Fibroblast of skin of right biceps (primary cell): Measurements from ENCODE around the gene LRP6.
"Not testable (repeated sequence)": the region's sequence is repeated elsewhere in the genome, so short reads cannot be mapped to it uniquely, and the experiment has no call there.

Experiments used
- DNase-seq: peaks from one replicate; pipeline ENCODE4 v3.0.0-alpha.2; 2013

Gene LRP6

GRCh38 chr12:12265571-12266388 is 1.1 kb downstream of the LRP6 start:
- peak; percentile 35 for DNase-seq

DNA sequence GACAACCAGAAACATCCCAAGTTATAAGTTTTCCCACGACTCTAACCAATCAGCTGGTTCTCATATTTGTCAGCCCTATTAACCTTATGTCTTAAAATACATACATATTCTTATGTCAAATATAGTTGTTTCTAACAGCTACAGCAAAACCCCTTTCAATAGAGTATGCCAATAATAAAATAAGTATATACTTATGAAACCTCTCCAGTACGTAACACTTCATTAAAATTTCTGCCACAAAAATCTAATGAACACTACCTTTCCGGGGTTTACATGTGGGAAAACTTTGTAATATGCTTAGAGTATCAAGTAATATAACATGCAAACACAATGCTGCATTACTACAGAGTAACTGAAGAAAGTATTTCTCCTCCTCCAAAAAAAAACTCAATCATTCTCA is 1.8 kb downstream of the LRP6 start:
- DNase-seq, result no peak

DNA sequence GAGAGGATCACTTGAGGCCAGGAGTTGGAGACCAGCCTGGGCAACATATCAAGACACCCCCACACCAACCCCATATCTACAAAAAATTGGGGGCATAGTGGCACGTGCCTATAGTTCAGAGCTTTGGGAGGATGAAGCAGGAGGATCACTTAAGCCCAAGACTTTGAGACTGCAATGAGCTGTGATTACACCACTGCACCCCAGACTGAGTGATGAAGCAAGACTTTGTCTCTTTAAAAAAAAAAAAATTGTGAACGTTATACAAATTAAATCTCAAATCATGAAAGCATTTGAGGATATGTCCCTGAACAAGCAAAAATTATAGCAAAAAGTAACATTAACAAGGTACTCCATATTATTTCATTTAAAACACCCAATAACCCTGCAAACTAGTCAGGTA is 2.9 kb downstream of the LRP6 start:
- DNase-seq, result no peak

GRCh38 chr12:12256291-12256757 is 10.5 kb downstream of the LRP6 start:
- not testable (repeated sequence) for DNase-seq

DNA sequence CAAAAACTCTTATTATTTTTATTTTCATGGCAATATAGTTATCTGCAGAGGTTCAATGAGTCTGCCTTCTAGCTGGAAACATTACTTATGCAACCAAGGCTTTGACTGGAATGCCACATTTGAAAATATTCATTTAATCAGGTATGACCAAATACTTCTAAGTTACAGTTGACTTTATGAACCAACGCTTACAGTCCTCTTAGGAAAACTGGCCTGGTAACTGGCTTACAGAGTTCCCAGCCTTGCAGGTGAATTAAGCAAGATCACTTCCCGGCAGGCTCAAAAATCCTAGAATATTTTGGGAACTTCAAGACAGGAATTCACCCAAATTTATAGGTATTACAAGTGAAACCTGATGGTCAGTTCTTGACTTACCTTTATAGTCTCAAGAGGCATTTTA is 12.3 kb downstream of the LRP6 start:
- no peak for DNase-seq

DNA sequence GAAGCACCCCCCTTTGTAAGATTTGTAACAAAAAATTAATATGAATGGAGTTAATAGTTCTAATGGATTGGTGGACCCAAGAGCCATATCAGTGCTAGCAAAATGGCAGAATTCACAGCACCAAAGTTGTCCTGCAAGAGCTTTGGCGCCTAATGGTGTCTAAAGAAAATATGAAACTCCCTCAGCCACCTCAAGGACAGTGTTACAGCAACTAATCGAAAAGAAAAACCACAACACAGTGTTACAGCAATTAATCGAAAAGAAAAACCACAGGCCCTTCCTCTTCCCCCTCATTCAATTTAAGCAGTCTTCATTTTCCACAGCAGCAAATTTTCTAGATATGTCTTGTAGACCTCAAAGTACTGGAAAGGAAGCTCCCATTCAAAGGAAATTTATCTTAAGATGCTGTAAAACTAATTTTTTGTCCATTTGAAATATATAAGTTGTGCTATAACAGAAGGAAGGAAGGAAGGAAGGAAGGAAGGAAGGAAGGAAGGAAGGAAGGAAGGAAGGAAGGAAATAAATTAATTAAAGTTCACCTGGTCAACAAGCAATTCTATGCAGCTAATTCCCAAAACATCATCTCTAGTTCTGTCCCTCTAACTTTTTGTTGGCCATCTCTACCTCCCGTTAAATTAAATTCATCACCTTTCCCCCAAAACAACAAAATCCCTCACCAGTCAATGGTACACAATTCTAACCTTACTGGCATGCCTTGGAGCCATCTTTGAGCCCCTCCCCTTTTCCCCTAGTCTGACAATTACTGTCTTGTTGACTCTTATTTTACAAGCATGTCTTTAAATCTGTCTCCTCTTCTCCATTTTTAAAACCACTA is 17.4 kb downstream of the LRP6 start:
- no peak for DNase-seq

DNA sequence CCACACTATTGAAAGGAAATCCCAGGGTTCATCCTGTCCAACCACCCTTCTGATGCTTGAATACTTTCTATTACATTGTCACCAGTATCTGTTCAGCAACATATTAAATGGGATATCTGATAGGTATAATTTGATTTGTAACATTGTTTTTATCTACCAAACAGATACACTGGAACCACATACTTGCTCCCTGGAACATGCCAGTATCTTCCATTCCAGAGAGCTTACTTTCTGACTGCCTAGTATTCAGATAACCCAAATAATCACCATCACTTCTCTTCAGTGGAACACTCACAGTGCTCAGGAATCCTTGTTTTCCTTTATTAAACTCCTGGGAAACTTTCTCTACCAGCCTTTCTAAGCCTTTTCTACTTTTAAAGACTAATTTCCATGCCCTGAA is 19.3 kb downstream of the LRP6 start:
- no peak for DNase-seq

GRCh38 chr12:12244341-12244740 is 22.5 kb downstream of the LRP6 start:
- no peak for DNase-seq

DNA sequence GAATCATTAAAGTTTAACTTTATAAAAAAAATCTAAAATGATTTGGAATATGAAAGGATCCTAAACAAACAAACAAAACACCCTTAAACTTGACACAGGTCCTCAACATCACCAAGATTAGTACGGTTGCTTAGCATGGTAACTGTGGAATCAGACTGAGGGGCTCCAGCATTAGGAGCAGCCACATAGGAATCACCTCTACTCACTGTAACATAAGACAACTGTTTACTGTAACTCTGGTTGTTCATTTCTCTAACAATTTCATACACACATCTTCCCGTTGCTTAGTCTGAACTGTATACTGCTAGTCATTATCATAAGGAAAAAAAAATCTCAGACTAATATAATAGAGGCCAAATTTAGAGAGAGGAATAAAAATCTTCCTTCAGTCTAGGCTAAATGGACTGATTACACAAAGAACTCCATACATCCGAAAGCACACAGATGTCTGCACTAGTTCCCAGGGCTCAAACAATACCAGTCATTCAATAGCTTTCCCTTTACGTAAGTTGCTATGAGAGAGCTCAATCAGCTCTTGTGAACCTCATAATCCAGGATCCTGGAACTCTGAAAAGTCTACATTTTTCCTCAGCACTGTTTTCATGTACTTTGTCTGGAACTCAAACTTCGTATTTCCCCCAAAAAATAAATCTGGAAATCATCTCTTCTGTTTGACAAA is 26.0 kb downstream of the LRP6 start:
- peak; percentile 37 for DNase-seq

DNA sequence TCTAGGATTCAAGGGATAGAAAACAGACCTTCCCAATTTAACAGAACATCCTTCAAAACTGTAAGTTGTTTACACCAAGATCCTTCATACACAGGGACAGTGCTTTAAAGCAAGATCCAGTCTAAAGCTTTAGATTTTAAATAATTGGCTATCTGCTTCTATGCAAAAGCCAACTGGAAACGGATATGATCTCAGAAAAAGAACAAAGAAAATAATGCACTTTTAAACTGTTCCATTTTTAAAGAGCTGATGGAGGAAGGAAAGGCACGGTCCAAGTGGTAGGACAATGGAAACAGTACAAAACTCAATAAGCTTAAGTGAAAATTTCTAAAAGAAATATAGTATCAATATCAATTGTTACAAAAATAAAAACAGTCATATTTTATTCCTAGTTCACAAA is 27.7 kb downstream of the LRP6 start:
- no peak for DNase-seq

- no peak for DNase-seq
Measured at GRCh38 chr12:12238605-12239004, 28.2 kb downstream of the LRP6 start.

DNA sequence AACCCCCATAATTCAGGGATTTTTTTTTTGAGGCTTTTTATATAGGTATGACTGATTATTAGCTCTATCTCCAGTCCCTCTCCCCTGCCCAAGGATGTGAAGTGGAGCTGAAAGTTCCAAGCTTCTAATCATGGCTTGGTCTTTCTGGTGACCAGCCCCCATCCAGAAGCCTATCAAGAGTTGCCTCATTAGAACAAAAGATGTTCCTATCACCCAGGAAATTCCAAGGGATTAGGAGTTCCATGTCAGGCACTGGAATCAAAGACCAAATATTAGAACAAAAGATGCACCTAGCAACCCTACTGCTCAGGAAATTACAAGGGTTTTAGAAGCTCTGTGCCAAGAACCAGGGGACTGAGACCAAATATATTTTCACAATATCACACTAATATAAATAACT is 29.9 kb downstream of the LRP6 start:
- no peak for DNase-seq

GRCh38 chr12:12230275-12230674 is 36.6 kb downstream of the LRP6 start:
- DNase-seq, result no peak

DNA sequence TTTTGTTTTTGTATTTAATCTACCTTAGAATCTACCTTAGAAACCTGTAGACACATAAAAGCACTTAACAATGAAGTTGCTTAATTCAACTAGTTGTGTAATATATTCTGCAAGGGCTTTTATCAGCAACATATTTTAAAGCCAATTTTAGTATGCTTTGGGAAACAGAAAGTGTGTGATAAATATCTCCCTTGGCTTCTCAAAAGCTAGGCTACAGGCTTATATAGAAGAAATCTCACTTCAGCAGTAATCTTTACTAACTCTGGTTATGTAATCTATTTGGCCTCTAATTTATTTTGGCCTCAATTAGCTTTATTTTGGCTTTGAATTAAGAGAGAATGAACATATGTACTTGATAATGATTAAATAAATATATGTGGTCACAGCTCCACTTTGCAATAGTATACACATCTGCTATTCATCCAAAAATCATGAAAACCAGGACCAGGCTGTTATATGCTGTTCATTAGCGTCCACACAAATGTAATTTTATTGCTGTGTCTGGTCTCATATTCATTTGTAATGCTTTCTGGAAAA is 37.2 kb downstream of the LRP6 start:
- no peak for DNase-seq

- DNase-seq, result no peak
Measured at GRCh38 chr12:12228402-12228801, 38.4 kb downstream of the LRP6 start.

DNA sequence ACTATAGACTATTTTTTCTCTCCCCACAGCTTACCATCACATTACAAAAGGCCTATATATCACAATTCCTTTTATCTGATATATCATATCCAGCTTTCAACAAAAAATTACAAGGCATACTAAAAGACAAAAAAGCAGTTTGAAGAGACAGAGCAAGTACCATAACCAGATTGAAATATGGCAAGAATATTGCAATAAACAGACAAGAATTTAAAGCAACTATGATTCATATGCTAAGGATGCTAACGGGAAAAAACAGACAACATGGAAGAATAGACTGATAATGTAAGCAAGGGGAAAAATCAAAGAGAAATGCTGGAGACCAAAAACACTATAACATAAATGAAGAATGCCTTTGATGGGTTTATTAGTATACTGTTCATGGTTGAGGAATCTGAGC is 40.7 kb downstream of the LRP6 start:
- DNase-seq, result no peak

DNA sequence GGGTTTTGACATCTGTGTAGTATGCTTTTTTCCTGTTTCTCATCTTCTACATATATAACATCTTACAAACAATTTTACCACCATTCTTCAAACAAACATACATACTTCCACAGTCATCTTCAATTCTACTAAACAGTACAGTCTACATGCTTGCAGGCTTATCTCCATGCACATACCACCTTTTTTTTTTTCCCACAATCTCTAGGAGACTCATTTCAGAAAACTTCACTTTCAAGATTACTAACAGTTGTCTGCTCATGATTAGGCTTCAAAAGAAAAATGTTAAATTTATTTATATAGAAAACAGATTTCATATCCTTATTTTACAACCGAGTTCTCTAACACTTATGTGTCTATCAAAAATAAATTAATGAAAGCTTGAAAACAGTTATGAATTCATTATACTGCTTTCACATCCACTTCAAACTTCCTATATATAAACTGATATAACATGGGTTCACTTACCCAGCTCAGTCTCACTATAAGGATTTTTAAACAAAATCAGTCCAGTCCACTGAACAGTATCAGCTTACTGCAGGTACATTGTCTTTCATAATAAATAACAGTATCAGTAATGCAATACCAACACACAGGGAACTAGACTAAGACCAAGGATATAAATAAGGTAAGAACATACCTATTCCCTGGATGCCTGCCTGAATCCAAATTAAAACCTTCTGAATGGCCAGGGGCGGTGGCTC is 42.5 kb downstream of the LRP6 start:
- peak; percentile 67 for DNase-seq

DNA sequence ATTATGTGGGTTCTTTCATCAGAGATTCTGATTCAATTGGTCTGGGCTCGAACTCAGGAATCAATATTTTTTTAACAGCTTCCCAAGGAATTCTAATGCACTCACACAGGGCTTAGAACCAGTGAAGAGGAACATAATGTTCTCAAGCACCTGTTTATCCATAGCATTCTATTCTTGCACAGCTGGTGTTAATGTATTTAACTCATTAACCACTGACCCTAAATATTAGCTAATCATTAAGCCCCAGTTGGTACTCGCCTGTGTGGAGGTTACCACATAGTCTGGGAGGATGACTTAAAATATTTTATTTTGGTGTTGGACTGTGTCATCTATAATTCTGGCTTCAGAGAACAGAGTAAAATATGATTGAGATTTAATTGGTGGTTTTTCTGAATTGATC is 45.3 kb downstream of the LRP6 start:
- DNase-seq, result no peak

DNA sequence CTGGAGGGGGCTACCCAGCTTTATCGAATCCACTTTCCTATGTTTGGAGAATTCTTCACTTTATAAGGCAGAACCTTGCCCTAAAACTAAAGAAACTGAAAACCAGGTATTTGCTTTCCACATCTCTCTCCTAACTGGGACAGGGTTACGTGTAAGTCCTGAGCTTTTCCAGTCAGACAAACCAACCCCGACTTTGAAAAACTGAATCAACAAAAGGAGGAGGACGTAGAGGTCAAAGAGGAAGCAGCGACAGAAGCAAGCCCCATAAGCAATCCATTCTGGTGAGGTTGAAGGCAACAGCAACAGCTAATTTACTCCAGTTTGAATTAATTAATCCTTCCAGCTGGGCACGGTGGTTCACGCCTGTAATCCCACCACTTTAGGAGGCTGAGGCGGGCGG is 47.2 kb downstream of the LRP6 start:
- DNase-seq, result no peak

DNA sequence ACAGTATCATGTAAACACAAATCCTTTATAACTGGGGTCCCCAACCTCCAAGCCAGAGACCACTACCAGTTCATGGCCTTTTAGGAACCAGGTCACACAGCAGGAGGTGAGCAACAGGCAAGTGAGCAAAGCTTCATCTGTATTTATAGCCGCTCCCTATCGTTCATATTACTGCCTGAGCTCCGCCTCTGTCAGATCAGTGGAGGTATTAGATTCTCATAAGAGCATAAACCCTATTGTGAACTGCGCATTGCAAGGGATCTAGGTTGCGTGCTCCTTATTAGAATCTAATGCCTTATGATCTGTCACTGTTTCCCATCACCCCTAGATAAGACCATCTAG is 49.9 kb downstream of the LRP6 start:
- DNase-seq, result no peak

DNA sequence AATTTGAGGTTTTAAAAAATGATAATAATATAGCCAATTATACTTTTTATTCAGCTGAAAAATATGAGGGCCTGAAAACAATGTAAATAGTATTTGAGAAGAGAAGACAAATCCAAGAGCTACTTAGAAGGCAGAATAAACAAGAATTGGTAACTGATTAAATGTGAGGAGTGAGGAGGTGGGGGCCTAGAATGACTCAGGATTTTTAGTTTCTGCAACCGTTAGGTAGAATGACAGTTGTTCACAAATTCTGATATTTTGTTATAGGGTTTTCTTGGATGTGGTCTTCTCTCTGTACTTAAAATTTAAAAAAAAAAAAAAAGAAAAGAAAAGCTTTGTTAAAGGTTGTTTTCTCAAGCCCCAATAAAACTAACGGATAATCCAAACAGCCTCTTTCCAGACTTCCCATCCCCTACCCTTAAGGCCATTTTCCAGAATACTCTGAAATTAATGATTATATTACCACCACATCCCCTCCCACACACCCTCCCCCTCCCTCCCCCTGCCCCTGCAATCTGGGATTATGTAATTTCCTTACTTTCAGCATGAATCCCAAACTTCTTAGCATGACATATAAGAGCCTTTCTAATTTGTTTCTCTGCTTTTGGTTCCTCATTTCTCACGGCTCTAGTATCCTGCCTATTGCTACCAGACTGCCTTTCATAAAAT is 50.4 kb downstream of the LRP6 start:
- DNase-seq, result no peak

GRCh38 chr12:12214635-12215131 is 52.2 kb downstream of the LRP6 start:
- DNase-seq, result peak; percentile 44
